GM19372 (cell line): ENCODE data around the gene COL5A1.
"Not testable (repeated sequence)": the region's sequence is repeated elsewhere in the genome, so short reads cannot be mapped to it uniquely, and the experiment has no call there.

Experiments
- ATAC-seq: cut with Tn5 transposase; IDR thresholded peaks from one replicate; pipeline ENCODE4 v1.9.1; 2021; ENCODE audit warnings: mild to moderate bottlenecking, low read depth, moderate library complexity; ENCODE audit not compliant: unreplicated experiment

The COL5A1 gene

DNA sequence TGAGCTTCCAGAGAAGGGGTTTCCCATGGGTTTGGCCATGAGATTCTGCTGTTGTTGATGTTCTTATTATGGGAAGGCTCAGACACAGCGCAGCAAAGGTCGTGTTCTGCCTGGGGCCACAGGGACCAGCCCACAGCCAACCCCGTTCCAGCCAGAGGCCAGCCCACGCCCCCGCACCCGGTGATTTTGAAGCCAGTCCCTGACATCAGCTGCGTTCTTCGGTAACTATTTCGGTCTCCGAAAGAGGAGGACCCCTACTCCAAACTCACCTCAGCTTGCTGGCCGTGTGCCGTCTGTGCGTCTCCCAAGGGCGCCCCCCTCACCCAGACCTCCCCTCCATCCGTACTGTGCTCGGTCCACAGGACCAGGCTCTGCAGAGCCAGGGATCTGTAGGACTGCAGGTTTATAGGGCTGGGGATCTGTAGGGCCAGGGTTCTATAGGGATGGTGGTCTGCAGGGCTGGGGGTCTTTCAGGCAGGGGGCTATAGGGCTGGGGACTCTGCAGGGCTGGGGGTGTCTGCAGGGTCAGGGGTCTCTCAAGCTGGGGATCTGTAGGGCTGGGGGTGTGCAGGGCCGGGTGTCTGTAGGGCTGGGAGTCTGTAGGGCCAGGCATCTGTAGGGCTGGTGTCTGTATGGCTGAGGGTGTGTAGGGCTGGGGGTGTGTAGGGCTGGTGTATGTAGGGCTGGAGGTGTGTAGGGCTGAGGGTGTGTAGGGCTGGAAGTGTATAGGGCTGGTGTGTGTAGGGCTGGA lies 11.8 kb downstream of the COL5A1 start:
- ATAC-seq: no peak

DNA sequence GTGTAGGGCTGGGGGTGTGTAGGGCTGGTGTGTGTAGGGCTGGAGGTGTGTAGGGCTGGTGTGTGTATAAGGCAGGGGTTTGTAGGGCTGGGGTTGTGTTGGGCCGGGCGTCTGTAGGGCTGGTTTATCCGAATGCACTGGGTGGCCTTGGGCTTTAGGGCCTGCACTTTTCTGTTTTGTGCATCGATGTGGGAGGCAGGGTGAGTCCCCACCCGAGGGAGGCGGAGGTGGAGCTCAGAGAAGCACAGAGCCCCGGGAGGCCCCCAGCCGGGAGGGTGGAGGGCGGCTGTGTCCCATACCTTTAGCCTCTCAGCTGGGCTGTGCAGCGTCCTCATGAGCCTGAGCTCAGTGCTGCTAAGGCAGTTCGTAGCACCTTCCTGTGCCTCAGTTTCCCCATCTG lies 13.5 kb downstream of the COL5A1 start:
- ATAC-seq: no peak

DNA sequence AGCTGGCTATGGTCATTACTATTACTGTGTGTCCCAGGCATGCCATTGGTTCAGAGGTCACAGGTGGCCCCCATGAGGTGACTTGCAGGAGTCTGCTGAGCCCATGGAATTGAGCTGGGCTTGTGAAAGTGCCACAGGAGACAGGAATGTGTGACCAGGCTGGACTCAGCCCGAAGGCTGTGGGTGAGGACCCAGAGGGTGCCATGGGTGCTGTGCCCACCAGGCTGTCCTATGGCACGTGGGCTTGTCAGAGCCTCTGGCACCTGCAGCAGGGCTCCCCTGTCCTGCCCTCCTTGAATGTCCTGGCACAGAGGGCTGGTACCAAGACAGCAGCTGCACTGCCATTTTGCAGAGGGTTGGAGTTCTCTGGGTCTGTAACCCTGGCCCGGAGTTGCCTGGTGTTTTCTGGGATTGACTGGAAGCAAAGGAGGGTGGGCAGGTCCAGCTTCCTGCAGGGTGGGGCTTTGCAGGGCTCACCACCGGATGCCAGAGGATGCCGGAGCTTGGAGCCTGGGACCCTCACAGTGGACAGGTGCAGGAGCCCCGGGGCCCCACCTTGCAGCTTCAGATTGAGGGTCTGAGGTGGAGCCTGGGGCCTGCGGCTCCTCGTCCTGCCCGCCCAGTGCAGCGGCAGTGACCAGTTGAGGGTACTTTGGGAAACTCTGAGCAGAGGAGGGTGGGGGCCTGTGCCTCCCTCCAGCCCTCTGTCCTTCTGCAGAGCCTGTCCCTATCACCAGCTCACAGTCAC lies 14.2 kb downstream of the COL5A1 start:
- no peak for ATAC-seq

GRCh38 chr9:134656334-134657006 lies 14.9 kb downstream of the COL5A1 start:
- ATAC-seq: no peak

- ATAC-seq: no peak
Observed at GRCh38 chr9:134657666-134658377, 16.2 kb downstream of the COL5A1 start.

GRCh38 chr9:134658378-134658955 lies 16.9 kb downstream of the COL5A1 start:
- no peak for ATAC-seq

- ATAC-seq: no peak
Observed at GRCh38 chr9:134659688-134660131, 18.1 kb downstream of the COL5A1 start.

GRCh38 chr9:134660407-134660806 lies 18.8 kb downstream of the COL5A1 start:
- ATAC-seq: no peak

- no peak for ATAC-seq
Observed at GRCh38 chr9:134661299-134661698, 19.7 kb downstream of the COL5A1 start.

GRCh38 chr9:134661791-134662142 lies 20.2 kb downstream of the COL5A1 start:
- ATAC-seq: no peak

DNA sequence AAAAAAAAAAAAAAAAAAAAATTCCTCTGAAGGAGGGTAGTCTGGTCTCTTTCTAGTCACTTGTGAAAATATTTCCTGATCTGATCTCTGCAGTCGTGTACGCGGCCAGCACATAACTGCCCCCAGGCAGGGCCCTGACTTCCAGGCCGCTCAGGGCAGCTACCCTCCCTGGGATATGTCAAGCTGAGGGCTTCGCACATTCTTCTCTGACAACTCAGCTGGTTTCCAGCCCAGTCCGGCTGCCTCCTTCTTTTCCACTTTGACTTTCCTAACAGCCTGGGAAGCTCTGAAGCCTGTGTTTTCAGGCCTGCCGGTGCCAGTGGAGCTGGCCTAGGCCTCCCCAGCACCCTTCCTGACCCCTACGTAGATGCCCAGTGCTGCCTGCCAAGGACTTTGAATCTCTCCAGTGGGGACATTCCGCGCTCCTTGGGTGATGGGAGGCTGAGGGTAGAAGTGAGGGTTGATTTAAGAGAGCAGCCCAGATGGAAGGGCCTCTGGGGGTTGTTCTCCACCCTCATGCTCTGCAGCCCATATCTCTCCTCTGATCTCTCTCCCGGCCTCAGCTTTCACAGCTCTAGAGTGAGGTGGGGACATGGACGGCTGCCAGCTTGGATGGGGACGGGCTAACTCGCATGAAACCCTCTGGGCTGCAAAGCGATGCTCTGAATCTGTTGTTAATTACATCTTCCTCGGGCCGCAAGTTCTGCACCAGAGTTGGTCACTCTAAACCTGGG lies 20.7 kb downstream of the COL5A1 start:
- ATAC-seq: no peak

- no peak for ATAC-seq
Observed at GRCh38 chr9:134663084-134663483, 21.5 kb downstream of the COL5A1 start.

- ATAC-seq: no peak
Observed at GRCh38 chr9:134663753-134664415, 22.3 kb downstream of the COL5A1 start.

- no peak for ATAC-seq
Observed at GRCh38 chr9:134664446-134664845, 22.8 kb downstream of the COL5A1 start.

DNA sequence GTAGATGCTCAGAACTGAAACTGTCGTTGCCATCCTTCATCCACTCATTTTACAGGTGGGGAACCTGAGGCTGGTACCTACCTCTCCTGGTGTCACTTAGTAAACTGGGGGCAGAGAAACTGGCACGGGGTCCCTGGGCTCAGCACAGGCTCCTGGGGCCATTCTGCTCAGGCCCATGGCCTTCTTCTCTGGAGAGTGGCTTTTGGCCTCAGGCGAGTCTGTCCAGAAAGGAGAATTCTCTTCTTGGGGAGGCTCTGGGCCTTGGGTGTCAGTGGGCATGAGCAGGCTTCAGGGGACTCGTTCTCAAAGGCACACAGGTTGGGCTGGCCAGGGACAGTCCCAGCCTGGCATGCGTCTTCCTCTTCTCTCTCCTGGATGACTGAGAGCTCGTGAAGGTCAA lies 24.6 kb downstream of the COL5A1 start:
- ATAC-seq: no peak

GRCh38 chr9:134666831-134667230 lies 25.2 kb downstream of the COL5A1 start:
- ATAC-seq: no peak

DNA sequence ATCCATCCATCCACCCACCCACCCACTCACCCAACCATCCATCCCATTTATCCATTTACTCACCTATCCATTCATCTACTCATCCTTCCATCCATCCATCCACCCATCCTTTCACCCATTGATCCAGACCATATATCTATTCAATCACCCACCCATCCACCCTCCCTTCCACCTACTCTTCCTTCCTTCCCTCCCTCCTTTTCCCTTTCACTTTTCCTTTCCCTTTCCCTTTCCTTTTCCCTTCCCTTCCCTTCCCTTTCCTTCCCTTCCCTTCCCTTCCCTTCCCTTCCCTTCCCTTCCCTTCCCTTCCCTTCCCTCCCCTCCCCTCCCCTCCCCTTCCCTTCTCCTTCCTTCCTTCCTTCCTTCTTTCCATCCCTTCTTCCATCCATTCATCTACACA lies 27.4 kb downstream of the COL5A1 start:
- not testable (repeated sequence) for ATAC-seq

GRCh38 chr9:134669399-134669955 lies 27.9 kb downstream of the COL5A1 start:
- no peak for ATAC-seq

- ATAC-seq: no peak
Observed at GRCh38 chr9:134670042-134670525, 28.5 kb downstream of the COL5A1 start.
